GM19043 (cell line): Measurements from ENCODE around the gene TNFAIP8L1.
"Not testable (repeated sequence)": the region's sequence is repeated elsewhere in the genome, so short reads cannot be mapped to it uniquely, and the experiment has no call there.

Experiments used
- ATAC-seq: cut with Tn5 transposase; IDR thresholded peaks from one replicate; pipeline ENCODE4 v1.9.1; 2021; ENCODE audit warnings: low read depth; ENCODE audit not compliant: unreplicated experiment

The TNFAIP8L1 gene

GRCh38 chr19:4638828-4639530 is at the start of gene TNFAIP8L1:
Gene TNFAIP8L1, plus strand, starts transcription at chr19:4639516. Its CDS starts 12,354 bp downstream, at chr19:4651870.
- ATAC-seq, result peak; percentile 74

GRCh38 chr19:4589579-4590410 is 49.5 kb upstream of the TNFAIP8L1 start:
- no peak for ATAC-seq

- ATAC-seq, result no peak
These were observed 48.8 kb upstream of the TNFAIP8L1 start for GRCh38 chr19:4590559-4590958.

- ATAC-seq, result no peak
These were observed 48.0 kb upstream of the TNFAIP8L1 start for GRCh38 chr19:4591320-4591719.

GRCh38 chr19:4592445-4592844 is 46.9 kb upstream of the TNFAIP8L1 start:
- ATAC-seq, result no peak

DNA sequence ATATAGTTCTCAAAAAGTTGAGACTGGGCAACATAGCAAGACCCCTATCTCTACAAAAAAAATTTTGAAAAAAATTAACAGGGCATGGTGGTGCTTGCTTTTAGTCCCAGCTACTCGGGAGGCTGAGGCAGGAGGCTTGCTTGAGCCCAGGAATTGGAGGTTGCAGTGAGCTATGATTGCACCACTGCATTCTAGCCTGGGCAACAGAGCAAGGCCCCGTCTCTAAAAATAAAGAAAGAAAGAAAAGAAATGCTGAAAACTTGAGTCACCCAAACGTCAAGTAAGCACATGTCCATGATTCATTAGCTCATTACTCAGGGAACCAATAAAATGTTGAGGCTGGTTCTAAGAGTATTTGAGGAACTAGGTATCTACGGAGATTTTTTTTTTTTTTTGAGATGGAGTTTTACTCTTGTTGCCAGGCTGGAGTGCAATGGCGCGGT is 45.9 kb upstream of the TNFAIP8L1 start:
- no peak for ATAC-seq

- ATAC-seq, result no peak
These were observed 45.1 kb upstream of the TNFAIP8L1 start for GRCh38 chr19:4594201-4594600.

DNA sequence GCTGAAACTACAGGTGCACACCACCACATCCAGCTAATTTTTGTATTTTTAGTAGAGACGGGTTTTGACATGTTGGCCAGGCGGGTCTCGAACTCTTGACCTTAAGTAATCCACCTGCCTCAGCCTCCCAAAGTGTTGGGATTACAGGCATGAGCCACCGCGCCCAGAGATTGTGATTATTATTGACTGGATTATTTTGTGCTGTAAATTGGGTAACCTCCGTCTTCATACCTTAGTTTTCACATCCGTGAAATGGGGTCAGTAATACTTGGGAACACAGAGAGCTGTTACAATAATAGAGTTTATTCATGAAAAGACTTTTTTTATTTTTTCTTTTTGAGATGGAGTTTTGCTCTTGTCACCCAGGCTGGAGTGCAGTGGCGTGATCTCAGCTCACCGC is 44.2 kb upstream of the TNFAIP8L1 start:
- not testable (repeated sequence) for ATAC-seq

DNA sequence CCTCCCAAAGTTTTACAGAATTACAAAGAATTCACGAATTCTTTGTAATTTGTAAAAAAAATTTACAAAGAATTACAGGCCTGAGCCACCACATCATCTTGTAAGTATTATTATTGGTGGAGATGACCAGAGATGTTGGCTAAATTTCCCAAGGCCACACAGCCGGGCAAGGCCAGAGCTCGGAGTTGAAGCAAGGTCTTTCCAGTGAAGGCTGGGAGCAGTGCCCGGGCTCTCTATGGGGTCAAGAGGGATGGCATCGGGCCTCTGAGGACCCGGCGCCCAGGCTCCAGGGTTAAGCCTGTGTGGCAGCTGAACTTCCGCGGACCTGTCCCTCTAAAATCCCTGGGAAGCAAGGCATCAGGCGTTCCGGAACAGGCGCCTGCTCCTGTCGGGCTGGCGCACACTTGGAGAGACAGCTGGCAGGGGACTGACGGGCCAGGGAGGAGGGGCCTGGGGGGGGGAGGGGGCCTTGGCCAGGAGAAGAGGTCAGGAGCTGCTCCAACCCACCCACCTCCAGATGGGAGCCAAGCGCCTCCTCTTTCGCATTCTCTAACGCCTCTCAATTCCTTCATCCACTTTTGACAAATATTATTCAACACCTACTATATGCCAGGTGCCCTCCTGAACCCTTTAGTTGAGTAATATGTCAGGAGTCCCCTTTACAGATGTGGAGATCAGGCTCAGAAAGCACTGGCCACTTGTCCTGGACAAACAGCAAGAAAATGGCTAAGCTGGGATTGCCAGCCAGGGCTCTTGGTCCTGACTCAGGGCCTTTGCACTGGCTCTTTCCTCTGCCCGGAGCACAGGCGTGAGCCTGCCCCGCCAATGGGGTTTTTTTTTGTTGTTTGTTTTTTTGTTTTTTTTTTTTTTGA is 43.0 kb upstream of the TNFAIP8L1 start:
- ATAC-seq, result no peak

- ATAC-seq, result no peak
These were observed 41.9 kb upstream of the TNFAIP8L1 start for GRCh38 chr19:4597278-4597974.

DNA sequence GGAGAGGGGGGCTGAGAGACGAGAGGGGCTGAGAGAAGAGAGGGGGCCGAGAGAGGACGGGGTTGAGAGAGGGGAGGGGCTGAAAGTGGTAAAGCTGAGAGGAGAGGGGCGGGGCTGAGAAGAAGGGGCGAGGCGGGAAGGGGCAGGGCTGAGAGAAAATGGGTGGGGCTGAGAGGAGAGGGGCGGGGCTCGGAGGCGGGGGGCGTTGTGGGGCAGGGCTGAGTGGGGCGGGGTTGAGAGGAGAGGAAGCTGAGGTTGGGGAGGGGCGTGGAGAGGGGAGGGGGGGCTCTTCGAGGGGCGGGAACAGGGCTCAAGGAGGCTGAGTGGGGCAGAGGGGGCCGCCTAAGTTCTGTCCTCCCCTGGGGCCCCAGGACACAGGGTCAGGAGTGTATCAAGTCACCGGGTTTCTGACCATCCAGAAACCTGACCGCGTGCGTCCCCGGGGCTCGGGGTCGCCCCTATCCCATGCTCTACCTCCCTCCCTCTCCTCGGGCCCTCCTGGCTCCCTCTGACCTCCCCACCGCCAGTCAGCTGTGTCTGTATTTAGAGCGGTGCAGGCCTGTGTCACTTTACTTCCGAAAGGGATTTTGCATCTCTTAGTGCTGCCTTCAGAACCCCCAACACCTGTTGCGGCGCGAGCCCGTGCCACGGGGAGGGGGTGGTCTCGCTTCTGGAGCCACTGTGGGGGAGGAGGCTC is 41.2 kb upstream of the TNFAIP8L1 start:
- ATAC-seq, result no peak

DNA sequence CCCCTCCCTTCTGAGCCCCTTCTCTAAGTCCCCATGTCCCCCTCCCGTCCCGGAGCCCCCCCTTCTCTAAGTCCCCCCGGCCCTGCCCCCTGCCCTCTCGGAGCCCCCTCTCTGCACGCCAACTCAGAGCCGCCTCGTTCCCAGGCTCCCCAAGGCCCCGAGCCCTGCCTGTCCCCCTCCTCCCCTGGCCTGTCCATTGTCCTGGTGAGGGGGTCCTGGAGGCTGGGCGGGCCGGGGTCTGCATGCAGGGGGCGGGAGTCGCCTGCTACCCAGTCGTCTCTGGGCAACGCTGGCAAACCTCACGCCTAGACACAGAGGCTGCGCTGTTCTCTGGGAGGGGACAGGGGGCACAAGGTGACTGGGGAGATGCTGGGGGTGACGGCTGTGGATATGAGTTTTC is 40.6 kb upstream of the TNFAIP8L1 start:
- no peak for ATAC-seq

GRCh38 chr19:4600082-4600481 is 39.2 kb upstream of the TNFAIP8L1 start:
- no peak for ATAC-seq

DNA sequence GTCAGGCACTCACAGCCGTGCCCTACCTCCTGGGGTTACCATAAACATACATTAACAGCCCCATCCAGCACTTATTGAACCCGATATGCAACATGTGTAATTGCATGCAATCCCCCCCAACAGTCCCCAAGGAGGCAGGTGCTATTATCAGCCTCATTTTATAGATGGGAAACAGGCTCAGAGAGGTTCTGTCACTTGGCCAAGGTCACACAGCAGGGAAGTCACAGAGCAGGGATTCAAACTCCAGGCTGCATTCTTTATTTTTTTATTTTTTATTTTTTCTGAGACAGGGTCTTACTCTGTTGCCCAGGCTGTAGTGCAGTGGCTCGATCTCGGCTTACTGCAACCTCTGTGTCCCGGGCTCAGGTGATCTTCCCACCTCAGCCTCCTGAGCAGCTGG is 38.4 kb upstream of the TNFAIP8L1 start:
- ATAC-seq, result no peak

GRCh38 chr19:4602173-4602788 is 37.0 kb upstream of the TNFAIP8L1 start:
- no peak for ATAC-seq

DNA sequence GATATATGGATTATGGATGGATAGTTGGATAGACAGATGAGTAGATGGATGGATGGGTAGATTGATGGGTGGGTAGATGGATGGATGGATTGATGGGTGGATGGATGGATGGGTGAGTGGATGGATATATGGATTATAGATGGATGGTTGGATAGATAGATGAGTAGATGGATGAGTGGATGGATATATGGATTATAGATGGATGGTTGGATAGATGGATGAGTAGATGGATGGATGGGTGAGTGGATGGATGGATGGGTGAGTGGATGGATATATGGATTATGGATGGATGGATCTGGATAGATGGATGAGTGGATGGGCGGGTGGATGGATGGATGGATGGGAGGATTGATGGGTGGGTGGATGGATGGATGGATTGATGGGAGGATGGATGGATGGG is 36.4 kb upstream of the TNFAIP8L1 start:
- no peak for ATAC-seq

DNA sequence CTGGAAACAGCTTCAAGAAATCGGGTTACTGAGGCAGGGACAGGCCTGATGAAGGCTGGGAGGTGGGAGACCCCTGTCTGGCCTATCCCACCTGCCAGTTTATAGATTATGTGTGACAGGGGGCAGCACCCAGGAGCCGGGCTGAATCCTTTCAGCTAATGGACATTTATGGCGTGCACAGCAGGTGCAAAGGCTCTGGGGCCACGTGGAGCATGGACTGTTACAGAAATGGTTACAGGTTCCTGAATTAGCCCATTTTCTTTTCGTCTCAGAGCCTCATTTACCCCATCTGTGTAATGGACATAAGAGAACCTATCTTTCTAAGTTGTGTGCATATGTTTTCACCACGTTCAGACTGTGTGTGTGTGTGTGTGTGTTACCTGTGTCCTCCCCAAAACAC is 34.4 kb upstream of the TNFAIP8L1 start:
- no peak for ATAC-seq

- no peak for ATAC-seq
These were observed 33.1 kb upstream of the TNFAIP8L1 start for GRCh38 chr19:4606181-4606580.

DNA sequence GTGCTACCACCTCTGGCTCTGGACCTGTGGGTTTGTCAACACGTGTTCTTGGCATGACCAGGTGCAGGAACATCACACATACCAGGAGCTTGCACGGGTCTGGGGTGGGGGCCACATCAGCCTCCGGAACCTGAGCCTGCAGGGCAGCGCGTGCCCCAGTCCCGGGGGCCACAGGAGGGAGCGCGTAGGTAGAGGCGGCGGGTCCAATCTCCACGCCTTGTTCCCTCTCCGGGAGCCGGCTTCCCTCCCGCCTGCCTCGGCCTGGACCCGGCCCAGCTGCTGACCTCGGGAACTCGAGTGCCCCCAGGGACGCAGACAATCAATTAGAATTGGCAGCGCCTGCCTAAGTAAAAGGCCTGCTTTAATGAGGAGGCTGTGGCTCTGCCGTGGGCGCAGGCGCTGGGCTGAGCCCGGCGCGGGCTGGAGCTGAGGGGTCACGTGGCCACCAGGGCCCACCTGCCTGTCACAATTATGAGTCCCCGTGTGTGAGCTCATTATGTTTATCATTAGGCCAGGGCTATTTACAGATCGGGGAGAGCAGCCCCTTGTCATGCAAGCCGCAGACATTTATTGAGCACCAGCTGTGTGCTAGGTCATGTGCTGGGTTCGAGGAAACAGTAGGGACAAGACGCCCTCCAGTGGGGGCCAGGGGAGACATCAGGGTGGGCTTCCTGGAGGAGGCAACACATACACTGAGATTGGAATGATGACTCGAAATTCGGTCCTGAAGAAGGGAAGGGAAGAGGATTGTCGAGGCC is 32.2 kb upstream of the TNFAIP8L1 start:
- no peak for ATAC-seq
